Neural progenitor cell (in vitro differentiated cells): ENCODE data around the gene LOXL1.

ENCODE experiments used
- CTCF ChIP-seq: fragments of 200-600 bp; sonication (generic); IDR thresholded peaks from 2 replicates; pipeline ENCODE4 v1.5.1; 2017; ENCODE audit warnings: antibody characterized with exemption, mild to moderate bottlenecking
- EZH2 ChIP-seq: fragments of 200-600 bp; sonication (generic); IDR thresholded peaks from 2 replicates; pipeline ENCODE4 v1.6.1; 2017; ENCODE audit warnings: antibody characterized with exemption, mild to moderate bottlenecking, moderate library complexity

GRCh38 chr15:73996267-73996666 is 70.0 kb downstream of the LOXL1 start:
- TF ChIP-seq CTCF (no peak), EZH2 (no peak)
